ENCODE measurements around the gene PAQR8. TPM values are rescaled to one million over a fixed set of nuclear protein-coding genes. Genes with fewer than 3 reads are reported as not detected.

The PAQR8 gene
- polyA plus RNA-seq, 1 experiment: 2.3 TPM

DNA sequence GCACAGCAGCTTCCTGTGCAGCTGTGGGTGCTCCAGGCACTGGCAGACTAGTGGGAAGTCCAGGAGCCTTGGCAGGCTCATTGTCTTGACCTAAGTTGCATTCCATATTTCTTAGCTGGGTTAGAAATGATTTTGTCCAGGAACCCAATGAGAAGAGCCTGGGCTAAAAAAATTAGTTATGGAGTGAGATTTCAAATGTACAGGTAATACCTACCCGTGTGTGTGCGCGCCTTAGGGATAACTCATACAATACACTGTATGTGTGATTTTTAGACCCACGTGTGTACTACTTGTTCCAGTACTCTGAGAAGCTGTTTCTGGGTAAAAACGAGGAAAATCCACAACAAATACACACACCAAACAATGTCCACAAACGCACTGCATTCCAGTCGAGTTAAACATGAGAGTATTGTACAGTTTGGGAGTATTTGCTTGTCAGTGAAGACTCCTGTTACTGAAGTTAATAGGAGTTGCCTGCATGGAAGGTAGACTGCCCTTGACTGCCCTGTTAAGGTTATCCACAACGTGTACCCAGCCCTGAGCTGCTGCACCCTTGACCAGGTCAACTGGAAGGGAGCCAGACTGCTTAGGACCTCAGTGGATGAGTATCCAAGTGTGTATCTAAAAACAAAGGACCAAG is 1.4 kb downstream of the PAQR8 start:
- no peak for DNase-seq (ENCODE audit: low read depth)
- POLR2A ChIA-PET: no interaction called here
- Histone ChIP-seq H3K27me3 (ENCODE audit: control insufficient read depth, insufficient read depth, low read length) (no peaks in the 10 kb centered on the region), H3K36me3 (ENCODE audit: control insufficient read depth, insufficient read depth, low read length) (no peaks in the 10 kb centered on the region), H3K4me3 (ENCODE audit: low read depth, low read length) (peak overlapping the region; percentile 86)
- TF ChIP-seq, protein P1, sequence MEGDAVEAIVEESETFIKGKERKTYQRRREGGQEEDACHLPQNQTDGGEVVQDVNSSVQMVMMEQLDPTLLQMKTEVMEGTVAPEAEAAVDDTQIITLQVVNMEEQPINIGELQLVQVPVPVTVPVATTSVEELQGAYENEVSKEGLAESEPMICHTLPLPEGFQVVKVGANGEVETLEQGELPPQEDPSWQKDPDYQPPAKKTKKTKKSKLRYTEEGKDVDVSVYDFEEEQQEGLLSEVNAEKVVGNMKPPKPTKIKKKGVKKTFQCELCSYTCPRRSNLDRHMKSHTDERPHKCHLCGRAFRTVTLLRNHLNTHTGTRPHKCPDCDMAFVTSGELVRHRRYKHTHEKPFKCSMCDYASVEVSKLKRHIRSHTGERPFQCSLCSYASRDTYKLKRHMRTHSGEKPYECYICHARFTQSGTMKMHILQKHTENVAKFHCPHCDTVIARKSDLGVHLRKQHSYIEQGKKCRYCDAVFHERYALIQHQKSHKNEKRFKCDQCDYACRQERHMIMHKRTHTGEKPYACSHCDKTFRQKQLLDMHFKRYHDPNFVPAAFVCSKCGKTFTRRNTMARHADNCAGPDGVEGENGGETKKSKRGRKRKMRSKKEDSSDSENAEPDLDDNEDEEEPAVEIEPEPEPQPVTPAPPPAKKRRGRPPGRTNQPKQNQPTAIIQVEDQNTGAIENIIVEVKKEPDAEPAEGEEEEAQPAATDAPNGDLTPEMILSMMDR (IDR thresholded peaks at IDR 0.05; ENCODE audit: insufficient read depth, low read depth, low read length): no peak
- CTCF ChIA-PET: interaction anchor here (0.6 to 2.4 kb wide), 4 partner anchors 10 to 1044 kb away, joined by 3 to 11 read pairs (median 6); no protein-coding TSS in a partner anchor

DNA sequence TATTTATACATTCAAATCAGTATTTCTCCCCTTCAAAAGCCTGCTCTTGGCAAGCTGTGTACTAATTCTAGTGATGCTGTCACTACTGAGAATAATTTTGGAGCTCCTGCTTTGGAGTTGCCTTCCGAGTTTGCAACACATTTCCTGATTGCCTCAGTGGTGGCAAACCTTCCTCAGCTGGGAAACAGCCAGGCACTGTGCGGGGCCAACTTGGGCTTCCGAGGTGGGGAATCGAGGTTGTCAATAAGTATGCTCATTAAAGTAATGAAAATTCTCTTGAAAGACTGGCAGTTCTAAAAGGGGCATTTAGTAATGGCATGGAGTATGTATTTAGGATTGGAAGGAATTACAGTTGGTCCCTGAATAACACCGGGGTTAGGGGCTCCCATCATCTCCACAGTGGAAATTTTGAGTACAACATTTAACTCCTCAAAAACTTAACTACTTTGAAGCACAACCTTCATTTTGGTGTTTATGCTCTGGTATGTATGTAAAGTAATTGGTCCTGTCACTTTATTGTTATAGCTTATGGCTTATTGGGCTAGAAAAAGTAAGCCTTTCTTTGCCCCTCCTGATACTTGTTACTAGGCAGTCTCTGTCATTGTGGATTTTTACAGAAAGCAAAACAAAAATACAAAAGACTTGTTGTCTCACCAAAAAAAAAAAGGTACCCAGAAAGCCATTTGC is 2.7 kb downstream of the PAQR8 start:
- no peak for DNase-seq (ENCODE audit: low read depth)
- H3K27me3 ChIP-seq (ENCODE audit: control insufficient read depth, insufficient read depth, low read length): no peaks in the 10 kb centered on the region
- TF ChIP-seq, protein P1 (IDR thresholded peaks at IDR 0.05; ENCODE audit: insufficient read depth, low read depth, low read length): no peak
- ChIA-PET CTCF (no interaction called here), POLR2A (no interaction called here)
- H3K4me3 ChIP-seq (ENCODE audit: low read depth, low read length): no peak overlapping the region
- no peaks in the 10 kb centered on the region for H3K36me3 ChIP-seq (ENCODE audit: control insufficient read depth, insufficient read depth, low read length)

DNA sequence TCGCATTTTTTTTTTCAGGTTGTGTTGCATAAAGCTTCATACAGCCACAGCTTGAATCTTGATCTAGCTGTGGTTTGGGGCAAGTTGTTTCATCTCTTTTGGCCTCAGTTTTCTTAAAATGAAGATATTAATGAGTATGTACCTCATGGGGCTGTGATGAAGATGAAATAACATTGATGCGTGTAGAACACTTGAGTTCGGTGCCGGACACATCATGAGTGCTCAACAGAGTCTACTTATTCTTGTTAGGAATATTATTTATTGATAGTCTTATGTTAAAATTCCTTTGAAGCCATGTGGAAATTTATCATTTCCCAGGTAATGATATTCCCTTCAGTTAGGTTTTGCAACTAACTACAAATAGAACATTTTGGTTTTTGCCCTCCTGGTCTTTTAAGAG is 3.4 kb downstream of the PAQR8 start:
- H3K27me3 ChIP-seq (ENCODE audit: control insufficient read depth, insufficient read depth, low read length): no peaks in the 10 kb centered on the region
- ChIA-PET CTCF (interaction anchor here (0.8 kb wide), 1 partner anchor 692 kb away, joined by 3 read pairs; no protein-coding TSS in a partner anchor), POLR2A (no interaction called here)
- H3K4me3 ChIP-seq (ENCODE audit: low read depth, low read length): no peak overlapping the region
- no peaks in the 10 kb centered on the region for H3K36me3 ChIP-seq (ENCODE audit: control insufficient read depth, insufficient read depth, low read length)
- no peak for DNase-seq (ENCODE audit: low read depth)
- TF ChIP-seq, protein P1 (IDR thresholded peaks at IDR 0.05; ENCODE audit: insufficient read depth, low read depth, low read length): no peak

DNA sequence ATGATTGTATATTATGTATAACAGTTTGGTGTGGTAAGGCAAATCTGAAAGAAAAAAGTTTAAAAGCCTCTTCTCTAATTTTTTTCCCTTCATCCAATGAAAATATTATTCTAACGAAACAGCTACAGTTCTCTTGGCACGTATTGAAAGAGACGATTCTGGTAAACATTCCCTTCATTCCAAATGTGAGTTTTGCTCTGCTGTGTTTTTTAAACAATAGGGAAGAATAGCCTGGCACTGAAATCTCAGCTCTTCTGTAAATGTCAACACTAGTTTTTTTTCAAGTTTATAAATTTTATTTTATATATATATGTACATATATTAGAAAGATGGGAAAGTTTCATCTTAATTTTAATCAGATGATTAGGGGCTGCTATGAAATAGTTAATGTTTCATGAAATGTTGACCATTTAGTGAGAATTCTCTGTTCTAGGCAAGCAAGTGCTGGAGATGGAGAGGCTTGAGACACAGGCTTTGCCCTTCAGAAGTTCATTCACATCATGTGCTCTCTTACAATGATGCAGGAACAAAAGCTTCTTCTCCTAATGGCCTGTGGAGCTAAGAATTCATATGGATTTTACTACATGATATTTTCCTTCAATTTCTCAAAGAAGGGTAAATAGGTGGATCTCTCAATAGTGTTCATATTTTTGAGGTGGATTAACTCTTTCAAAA is 4.1 kb downstream of the PAQR8 start:
- no peak overlapping the region for H3K4me3 ChIP-seq (ENCODE audit: low read depth, low read length)
- DNase-seq (ENCODE audit: low read depth): no peak
- TF ChIP-seq, protein P1 (IDR thresholded peaks at IDR 0.05; ENCODE audit: insufficient read depth, low read depth, low read length): no peak
- no peaks in the 10 kb centered on the region for H3K36me3 ChIP-seq (ENCODE audit: control insufficient read depth, insufficient read depth, low read length)
- CTCF ChIA-PET: interaction anchor here (0.7 to 0.8 kb wide), 2 partner anchors 9 to 691 kb away, joined by 3 read pairs; no protein-coding TSS in a partner anchor
- POLR2A ChIA-PET: no interaction called here
- no peaks in the 10 kb centered on the region for H3K27me3 ChIP-seq (ENCODE audit: control insufficient read depth, insufficient read depth, low read length)

DNA sequence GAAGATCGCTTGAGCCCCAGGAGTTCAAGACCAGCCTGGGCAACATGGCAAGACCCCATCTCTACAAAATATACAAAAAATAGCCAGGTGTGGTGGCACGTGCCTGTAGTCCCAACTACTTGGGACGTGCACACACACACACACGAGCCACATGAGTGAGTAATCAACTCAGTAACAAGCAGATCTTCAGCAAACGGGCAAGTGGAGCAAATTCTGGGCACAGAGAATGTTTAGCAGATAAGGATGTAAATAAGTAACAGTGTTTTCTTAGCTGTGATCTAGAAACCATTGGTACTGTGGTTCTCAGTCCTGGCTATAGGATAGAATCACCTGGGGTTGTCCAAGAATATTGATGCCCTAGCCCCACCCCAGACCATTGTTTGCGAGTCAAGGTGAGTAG is 6.1 kb downstream of the PAQR8 start:
- CTCF ChIA-PET: interaction anchor here (1.2 to 1.6 kb wide), 2 partner anchors 82 to 284 kb away, joined by 3 to 4 read pairs; no protein-coding TSS in a partner anchor
- Histone ChIP-seq H3K36me3 (ENCODE audit: control insufficient read depth, insufficient read depth, low read length) (no peaks in the 10 kb centered on the region), H3K4me3 (ENCODE audit: low read depth, low read length) (no peak overlapping the region), H3K27me3 (ENCODE audit: control insufficient read depth, insufficient read depth, low read length) (no peaks in the 10 kb centered on the region)
- POLR2A ChIA-PET: no interaction called here
- TF ChIP-seq, protein P1 (IDR thresholded peaks at IDR 0.05; ENCODE audit: insufficient read depth, low read depth, low read length): no peak
- no peak for DNase-seq (ENCODE audit: low read depth)
